H9 (cell line): ENCODE measurements around the gene TUG1. TPM values are rescaled to one million over a fixed set of nuclear protein-coding genes. Genes with fewer than 3 reads are reported as not detected.
A peak's percentile ranks its signal among the peaks of the same experiment; 100 is the strongest.

ENCODE experiments used
- DNase-seq: peaks from one replicate; pipeline ENCODE4 v3.0.0-alpha.2; 2017
- H2AFZ ChIP-seq: one replicate; pipeline ENCODE4 v1.6.1; 2013; ENCODE audit warnings: mild to moderate bottlenecking, low read length, control low read depth, moderate library complexity
- H2AK5ac ChIP-seq: 2 replicates; pipeline ENCODE4 v1.6.1; 2013; ENCODE audit warnings: low read length, control low read depth, mixed read lengths; ENCODE audit not compliant: insufficient read length
- H2BK120ac ChIP-seq: one replicate; pipeline ENCODE4 v1.6.1; 2013; ENCODE audit warnings: low read depth, mild to moderate bottlenecking, low read length, control low read depth, inconsistent platforms; ENCODE audit not compliant: poor library complexity, severe bottlenecking
- H2BK12ac ChIP-seq: 2 replicates; pipeline ENCODE4 v1.6.1; 2013; ENCODE audit warnings: low read length, control low read depth, mixed read lengths, low read depth; ENCODE audit not compliant: insufficient read length
- H2BK15ac ChIP-seq: 2 replicates; pipeline ENCODE4 v1.6.1; 2013; ENCODE audit warnings: low read depth, low read length, control low read depth
- H2BK20ac ChIP-seq: one replicate; pipeline ENCODE4 v1.6.1; 2013; ENCODE audit warnings: low read depth, mild to moderate bottlenecking, low read length, control low read depth, inconsistent platforms; ENCODE audit not compliant: poor library complexity, severe bottlenecking
- H2BK5ac ChIP-seq: 2 replicates; pipeline ENCODE4 v1.6.1; 2013; ENCODE audit warnings: low read length, control low read depth, mixed read lengths; ENCODE audit not compliant: insufficient read length
- H3K14ac ChIP-seq: 2 replicates; pipeline ENCODE4 v1.6.1; 2013; ENCODE audit warnings: low read length, control low read depth; ENCODE audit not compliant: insufficient read depth
- H3K18ac ChIP-seq: 2 replicates; pipeline ENCODE4 v1.6.1; 2013; ENCODE audit warnings: low read depth, mild to moderate bottlenecking, mixed read lengths, low read length, control low read depth; ENCODE audit not compliant: insufficient read length
- H3K23ac ChIP-seq: 2 replicates; pipeline ENCODE4 v1.6.1; 2013; ENCODE audit warnings: low read length, control low read depth, mixed read lengths, low read depth; ENCODE audit not compliant: insufficient read length
- H3K23me2 ChIP-seq: 2 replicates; pipeline ENCODE4 v1.6.1; 2013; ENCODE audit warnings: low read depth, mild to moderate bottlenecking, mixed read lengths, low read length, control low read depth; ENCODE audit not compliant: insufficient read length, poor library complexity, severe bottlenecking
- H3K27ac ChIP-seq: 2 replicates; pipeline ENCODE4 v1.5.1; 2013; ENCODE audit warnings: low read length, control low read depth, mixed read lengths, low read depth; ENCODE audit not compliant: insufficient read length
- H3K27me3 ChIP-seq: 2 replicates; pipeline ENCODE4 v1.6.1; 2013; ENCODE audit warnings: low read length, control low read depth, inconsistent platforms; ENCODE audit not compliant: insufficient read depth
- H3K4ac ChIP-seq: 2 replicates; pipeline ENCODE4 v1.6.1; 2013; ENCODE audit warnings: low read depth, mild to moderate bottlenecking, control low read depth, inconsistent platforms, low read length, moderate library complexity
- H3K4me1 ChIP-seq: 2 replicates; pipeline ENCODE4 v1.6.1; 2013; ENCODE audit warnings: low read length, control low read depth, inconsistent platforms; ENCODE audit not compliant: insufficient read depth
- H3K4me2 ChIP-seq: 2 replicates; pipeline ENCODE4 v1.6.1; 2013; ENCODE audit warnings: low read length, control low read depth, mixed read lengths; ENCODE audit not compliant: insufficient read length, insufficient read depth
- H3K56ac ChIP-seq: 2 replicates; pipeline ENCODE4 v1.6.1; 2013; ENCODE audit warnings: low read depth, mild to moderate bottlenecking, mixed read lengths, low read length, control low read depth; ENCODE audit not compliant: insufficient read length
- H3K79me1 ChIP-seq: 2 replicates; pipeline ENCODE4 v1.6.1; 2013; ENCODE audit warnings: low read depth, mild to moderate bottlenecking, moderate library complexity, low read length, control low read depth, inconsistent platforms; ENCODE audit not compliant: insufficient read depth, poor library complexity, severe bottlenecking
- H3K79me2 ChIP-seq: 2 replicates; pipeline ENCODE4 v1.6.1; 2013; ENCODE audit warnings: low read length, control low read depth, inconsistent platforms; ENCODE audit not compliant: insufficient read depth
- H3K9ac ChIP-seq: 2 replicates; pipeline ENCODE4 v1.6.1; 2013; ENCODE audit warnings: low read length, control low read depth, mixed read lengths; ENCODE audit not compliant: insufficient read length; ENCODE audit errors: extremely low read depth
- H3K9me3 ChIP-seq: one replicate; pipeline ENCODE4 v1.6.1; 2013; ENCODE audit warnings: low read depth, low read length, inconsistent platforms; ENCODE audit not compliant: control insufficient read depth
- H3T11ph ChIP-seq: one replicate; pipeline ENCODE4 v1.6.1; 2013; ENCODE audit warnings: mild to moderate bottlenecking, low read length, control low read depth, inconsistent platforms
- H4K20me1 ChIP-seq: one replicate; pipeline ENCODE4 v1.6.1; 2013; ENCODE audit not compliant: control insufficient read depth, insufficient read length, insufficient read depth
- H4K5ac ChIP-seq: 2 replicates; pipeline ENCODE4 v1.6.1; 2013; ENCODE audit warnings: low read depth, mild to moderate bottlenecking, mixed read lengths, low read length, control low read depth; ENCODE audit not compliant: insufficient read length
- H4K8ac ChIP-seq: replicated peaks from 2 replicates; pipeline ENCODE4 v1.6.1; 2013; ENCODE audit warnings: low read length, control low read depth, mixed read lengths, low read depth; ENCODE audit not compliant: insufficient read length
- H4K91ac ChIP-seq: 2 replicates; pipeline ENCODE4 v1.6.1; 2013; ENCODE audit warnings: low read depth, mild to moderate bottlenecking, moderate library complexity, mixed read lengths, low read length, control low read depth; ENCODE audit not compliant: insufficient read length
- H3K27ac Mint-ChIP-seq, 3 experiments: 2 replicates in 2 of 3; 3 replicates in 1 of 3; pipeline ENCODE4 v1.8.0; 2020 to 2021; ENCODE audit warnings: mixed read lengths in 3 of 3, mild to moderate bottlenecking in 1 of 3, moderate library complexity in 1 of 3
- H3K27me3 Mint-ChIP-seq: 2 replicates; pipeline ENCODE4 v1.8.0; 2021; ENCODE audit warnings: low read depth, mild to moderate bottlenecking, moderate library complexity, mixed read lengths
- H3K36me3 Mint-ChIP-seq, 3 experiments: 2 replicates in 2 of 3; 3 replicates in 1 of 3; pipeline ENCODE4 v1.8.0; 2020 to 2021; ENCODE audit warnings: low read depth in 3 of 3, mixed read lengths in 3 of 3; ENCODE audit not compliant: insufficient read depth in 1 of 3
- H3K4me1 Mint-ChIP-seq, 2 experiments: 2 replicates each; pipeline ENCODE4 v1.8.0; 2020; ENCODE audit warnings: mixed read lengths in 2 of 2
- H3K4me3 Mint-ChIP-seq, 2 experiments: 2 replicates in 1 of 2; 3 replicates in 1 of 2; pipeline ENCODE4 v1.8.0; 2020 to 2021; ENCODE audit warnings: mild to moderate bottlenecking in 2 of 2, mixed read lengths in 2 of 2, moderate library complexity in 1 of 2
- H3K9me3 Mint-ChIP-seq, 2 experiments: 2 replicates in 1 of 2; 3 replicates in 1 of 2; pipeline ENCODE4 v1.8.0; 2020; ENCODE audit warnings: mild to moderate bottlenecking in 2 of 2, mixed read lengths in 2 of 2, moderate library complexity in 1 of 2
- WGBS: extraction: QIAGEN DNeasy Blood & Tissue Kit; methylation state at CpG from one replicate; pipeline ENCODE4 v1.1.7; 2013; ENCODE audit warnings: missing lambda C conversion rate, low lambda C conversion rate, mixed read lengths; ENCODE audit not compliant: insufficient read length; ENCODE audit errors: extremely low coverage; 5-methylcytosine and 5-hydroxymethylcytosine counted together
- total RNA-seq: library from RNA; stranded (reverse); gene quantifications from 2 replicates; pipeline ENCODE4 v1.2.1, GENCODE V29; 2021
- TF ChIP-seq, protein P1 (sequence below): fragments of 200-600 bp; sonication (generic); conservative IDR thresholded peaks from 3 replicates; pipeline ENCODE4 v1.8.0; 2021; ENCODE audit warnings: antibody characterized with exemption, mild to moderate bottlenecking

The TUG1 gene
- total RNA-seq, 1 experiment from 2014 or later = 99.6 TPM

- Mint-ChIP-seq H3K9me3 (no peaks in the 10 kb centered on the region; a peak in 1 of 5 replicates), H3K4me1 (peaks cover 0 to 2% of the 10 kb centered on the region in 2 experiments; a peak in 1 of 4 replicates), H3K27me3 (no peaks in the 10 kb centered on the region; the same call in none of the 2 replicates), H3K4me3 (no peak overlapping the region), H3K36me3 (peaks cover 26 to 34% (median 32%) of the 10 kb centered on the region in 3 experiments), H3K27ac (peak overlapping the region in 2 of 3 experiments; percentile 25 to 57; a peak in 1 of 7 replicates)
- no peak for DNase-seq
- Histone ChIP-seq H4K8ac (no peak overlapping the region), H2BK12ac (no peak overlapping the region), H3K4me1 (no peaks in the 10 kb centered on the region), H3K18ac (no peak overlapping the region), H3K23ac (no peak overlapping the region), H3K23me2 (no peaks in the 10 kb centered on the region), H3K56ac (no peak overlapping the region), H3K14ac (no peak overlapping the region), H2BK5ac (no peak overlapping the region), H3K9ac (no peak overlapping the region), H2BK15ac (no peak overlapping the region), H2BK120ac (no peak overlapping the region), H3T11ph (no peak overlapping the region), H3K27ac (no peak overlapping the region), H4K20me1 (no peaks in the 10 kb centered on the region), H2AK5ac (no peak overlapping the region), H3K4me2 (no peak overlapping the region), H2BK20ac (no peak overlapping the region), H4K91ac (no peak overlapping the region), H3K79me1 (no peaks in the 10 kb centered on the region), H2AFZ (no peak overlapping the region), H4K5ac (no peak overlapping the region), H3K27me3 (no peaks in the 10 kb centered on the region), H3K9me3 (no peaks in the 10 kb centered on the region), H3K4ac (no peak overlapping the region), H3K79me2 (no peaks in the 10 kb centered on the region)
- whole genome bisulfite sequencing = no CpG with 5 or more reads among the region's 34 CpGs
- TF ChIP-seq, protein P1, sequence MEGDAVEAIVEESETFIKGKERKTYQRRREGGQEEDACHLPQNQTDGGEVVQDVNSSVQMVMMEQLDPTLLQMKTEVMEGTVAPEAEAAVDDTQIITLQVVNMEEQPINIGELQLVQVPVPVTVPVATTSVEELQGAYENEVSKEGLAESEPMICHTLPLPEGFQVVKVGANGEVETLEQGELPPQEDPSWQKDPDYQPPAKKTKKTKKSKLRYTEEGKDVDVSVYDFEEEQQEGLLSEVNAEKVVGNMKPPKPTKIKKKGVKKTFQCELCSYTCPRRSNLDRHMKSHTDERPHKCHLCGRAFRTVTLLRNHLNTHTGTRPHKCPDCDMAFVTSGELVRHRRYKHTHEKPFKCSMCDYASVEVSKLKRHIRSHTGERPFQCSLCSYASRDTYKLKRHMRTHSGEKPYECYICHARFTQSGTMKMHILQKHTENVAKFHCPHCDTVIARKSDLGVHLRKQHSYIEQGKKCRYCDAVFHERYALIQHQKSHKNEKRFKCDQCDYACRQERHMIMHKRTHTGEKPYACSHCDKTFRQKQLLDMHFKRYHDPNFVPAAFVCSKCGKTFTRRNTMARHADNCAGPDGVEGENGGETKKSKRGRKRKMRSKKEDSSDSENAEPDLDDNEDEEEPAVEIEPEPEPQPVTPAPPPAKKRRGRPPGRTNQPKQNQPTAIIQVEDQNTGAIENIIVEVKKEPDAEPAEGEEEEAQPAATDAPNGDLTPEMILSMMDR = no peak
Measured at GRCh38 chr22:30922151-30922611, 46.9 kb upstream of the TUG1 start.
